Hepatocyte (in vitro differentiated cells): Measurements from ENCODE around the gene P4HTM. TPM values are rescaled to one million over a fixed set of nuclear protein-coding genes. Genes with fewer than 3 reads are reported as not detected.

Experiments used
- DNase-seq: peaks from one replicate; pipeline ENCODE4 v3.0.0-alpha.2; 2016; ENCODE audit warnings: low spot score
- H2AFZ ChIP-seq: fragments of 200-600 bp; sonication (generic); 2 replicates; pipeline ENCODE4 v1.6.0; 2016; ENCODE audit warnings: antibody characterized with exemption, mild to moderate bottlenecking
- H3K27ac ChIP-seq: fragments of 200-600 bp; sonication (generic); 2 replicates; pipeline ENCODE4 v1.5.1; 2016; ENCODE audit warnings: mild to moderate bottlenecking
- H3K27me3 ChIP-seq: fragments of 200-600 bp; sonication (generic); 2 replicates; pipeline ENCODE4 v1.6.1; 2016
- H3K36me3 ChIP-seq: fragments of 200-600 bp; sonication (generic); replicated peaks from 2 replicates; pipeline ENCODE4 v1.5.1; 2016; ENCODE audit warnings: low read depth; ENCODE audit not compliant: insufficient read depth
- H3K4me1 ChIP-seq: fragments of 200-600 bp; sonication (generic); 2 replicates; pipeline ENCODE4 v1.5.1; 2016; ENCODE audit warnings: mild to moderate bottlenecking, moderate library complexity; ENCODE audit not compliant: insufficient read depth
- H3K4me2 ChIP-seq: fragments of 200-600 bp; sonication (generic); 2 replicates; pipeline ENCODE4 v1.6.0; 2016
- H3K4me3 ChIP-seq: fragments of 200-600 bp; sonication (generic); 2 replicates; pipeline ENCODE4 v1.5.1; 2016; ENCODE audit warnings: mild to moderate bottlenecking
- H3K79me2 ChIP-seq: fragments of 200-600 bp; sonication (generic); 2 replicates; pipeline ENCODE4 v1.6.0; 2017; ENCODE audit warnings: mild to moderate bottlenecking
- H3K9me2 ChIP-seq: fragments of 200-600 bp; sonication (generic); replicated peaks from 2 replicates; pipeline ENCODE4 v1.6.0; 2017; ENCODE audit warnings: mild to moderate bottlenecking; ENCODE audit not compliant: insufficient read depth
- H3K9me3 ChIP-seq: fragments of 200-600 bp; sonication (generic); 2 replicates; pipeline ENCODE4 v1.5.1; 2016; ENCODE audit warnings: low read depth, mild to moderate bottlenecking
- H4K20me1 ChIP-seq: fragments of 200-600 bp; sonication (generic); 2 replicates; pipeline ENCODE4 v1.6.0; 2016; ENCODE audit warnings: mild to moderate bottlenecking; ENCODE audit not compliant: insufficient read depth, poor library complexity, severe bottlenecking
- CTCF ChIP-seq: fragments of 200-600 bp; sonication (generic); IDR thresholded peaks from 2 replicates; pipeline ENCODE4 v1.5.1; 2016; ENCODE audit warnings: antibody characterized with exemption, mild to moderate bottlenecking; ENCODE audit not compliant: poor library complexity
- EZH2 ChIP-seq: fragments of 200-600 bp; sonication (generic); IDR thresholded peaks from 2 replicates; pipeline ENCODE4 v1.6.1; 2016; ENCODE audit warnings: antibody characterized with exemption, mild to moderate bottlenecking, borderline replicate concordance
- EZH2phosphoT487 ChIP-seq: fragments of 200-600 bp; sonication (generic); IDR thresholded peaks from one replicate; pipeline ENCODE4 v1.6.1; 2018; ENCODE audit warnings: antibody characterized with exemption, mild to moderate bottlenecking, low read depth, moderate library complexity; ENCODE audit not compliant: unreplicated experiment, severe bottlenecking
- WGBS: methylation state at CpG from one replicate; pipeline ENCODE4 v1.1.6; 2016; ENCODE audit warnings: low lambda C conversion rate; ENCODE audit errors: missing lambda C conversion rate; 5-methylcytosine and 5-hydroxymethylcytosine counted together
- polyA plus RNA-seq: library from polyadenylated mRNA; unstranded; fragments of >200 nt; fragmentation: Nextera tagmentation; extraction: Ambion mirVana; gene quantifications from 2 replicates; pipeline ENCODE4 v1.2.1, GENCODE V29; 2016
- total RNA-seq: library from RNA; depleted of rRNA; stranded (reverse); fragments of >200 nt; gene quantifications from 2 replicates; pipeline ENCODE4 v1.2.3, GENCODE V29; 2014

The P4HTM gene
- total and polyA plus RNA-seq, 2 experiments from 2014 or later = 42.5 to 85.3 TPM

- Histone ChIP-seq H3K27me3 (no peaks in the 10 kb centered on the region), H3K9me3 (no peaks in the 10 kb centered on the region), H3K9me2 (no peaks in the 10 kb centered on the region), H3K4me2 (peak overlapping the region; percentile 95), H3K4me3 (no peak overlapping the region), H3K4me1 (peaks cover 13% of the 10 kb centered on the region), H3K36me3 (no peaks in the 10 kb centered on the region), H3K27ac (peak overlapping the region; percentile 80), H2AFZ (peak overlapping the region; percentile 38), H4K20me1 (no peaks in the 10 kb centered on the region), H3K79me2 (peaks cover 32% of the 10 kb centered on the region)
- 11% methylated on average over 7 of the region's 7 CpGs for WGBS
- no peak for DNase-seq
- no peak for TF ChIP-seq EZH2phosphoT487
- no peak for TF ChIP-seq CTCF
- no peak for TF ChIP-seq EZH2
Observed at GRCh38 chr3:49029563-49029884, 39.5 kb downstream of the P4HTM start.

GRCh38 chr3:49030321-49030720, 40.3 kb downstream of the P4HTM start:
- Histone ChIP-seq H2AFZ (no peak overlapping the region), H3K79me2 (peaks cover 30% of the 10 kb centered on the region), H3K9me3 (no peaks in the 10 kb centered on the region), H3K9me2 (no peaks in the 10 kb centered on the region), H3K27ac (no peak overlapping the region), H4K20me1 (no peaks in the 10 kb centered on the region), H3K27me3 (no peaks in the 10 kb centered on the region), H3K36me3 (no peaks in the 10 kb centered on the region), H3K4me1 (peaks cover 13% of the 10 kb centered on the region), H3K4me3 (no peak overlapping the region), H3K4me2 (no peak overlapping the region)
- 92% methylated on average over 6 of the region's 6 CpGs for WGBS
- TF ChIP-seq CTCF (no peak), EZH2phosphoT487 (no peak), EZH2 (no peak)
- no peak for DNase-seq

- DNase-seq = no peak
- 93% methylated on average over 6 of the region's 6 CpGs for WGBS
Observed at GRCh38 chr3:49032646-49033304, 42.7 kb downstream of the P4HTM start.

More at GRCh38 chr3:49032646-49033304, 42.7 kb downstream of the P4HTM start:
- H4K20me1 ChIP-seq = no peaks in the 10 kb centered on the region
- H3K36me3 ChIP-seq = no peaks in the 10 kb centered on the region
- no peaks in the 10 kb centered on the region for H3K9me3 ChIP-seq
- H3K27ac ChIP-seq = no peak overlapping the region
- peaks cover 13% of the 10 kb centered on the region for H3K79me2 ChIP-seq
- no peak overlapping the region for H2AFZ ChIP-seq
- H3K4me3 ChIP-seq = no peak overlapping the region
- no peaks in the 10 kb centered on the region for H3K9me2 ChIP-seq
- H3K27me3 ChIP-seq = no peaks in the 10 kb centered on the region
- no peak overlapping the region for H3K4me2 ChIP-seq
- TF ChIP-seq CTCF = no peak
- no peak for TF ChIP-seq EZH2
- no peak for TF ChIP-seq EZH2phosphoT487
- H3K4me1 ChIP-seq = peaks cover 13% of the 10 kb centered on the region
